NCI-H526 (cell line): ENCODE data around the gene STRIP1.
"Not testable (repeated sequence)": the region's sequence is repeated elsewhere in the genome, so short reads cannot be mapped to it uniquely, and the experiment has no call there.

Source experiments
- DNase-seq, 2 experiments: peaks; one replicate each; lab custom pipeline; 2025; lab: John Stamatoyannopoulos, UW

STRIP1 gene

GRCh38 chr1:110008971-110009565, 25.4 kb upstream of the STRIP1 start:
- no peak for DNase-seq

- DNase-seq, result peak; percentile 9 to 35
Observed at GRCh38 chr1:110011527-110012041, 22.8 kb upstream of the STRIP1 start.

GRCh38 chr1:110012100-110012780, 22.2 kb upstream of the STRIP1 start:
- no peak for DNase-seq

GRCh38 chr1:110017792-110018191, 16.6 kb upstream of the STRIP1 start:
- no peak for DNase-seq

GRCh38 chr1:110018396-110018795, 16.0 kb upstream of the STRIP1 start:
- no peak for DNase-seq

GRCh38 chr1:110019770-110020169, 14.7 kb upstream of the STRIP1 start:
- peak in 1 of 2 experiments; percentile 25 for DNase-seq

- no peak for DNase-seq
Observed at GRCh38 chr1:110021285-110021684, 13.1 kb upstream of the STRIP1 start.

- no peak for DNase-seq
Observed at GRCh38 chr1:110024613-110025012, 9.8 kb upstream of the STRIP1 start.

GRCh38 chr1:110030687-110031086, 3.7 kb upstream of the STRIP1 start:
- DNase-seq, result not testable (repeated sequence)

GRCh38 chr1:110032327-110032726, 2.1 kb upstream of the STRIP1 start:
- DNase-seq, result no peak

GRCh38 chr1:110033421-110033820, 1.0 kb upstream of the STRIP1 start:
- DNase-seq, result no peak

GRCh38 chr1:110034040-110034450, 379 bp upstream of the STRIP1 start:
- no peak for DNase-seq

GRCh38 chr1:110035236-110035752, 870 bp downstream of the STRIP1 start:
- no peak for DNase-seq

- no peak for DNase-seq
Observed at GRCh38 chr1:110038271-110038670, 3.8 kb downstream of the STRIP1 start.

GRCh38 chr1:110039641-110040040, 5.2 kb downstream of the STRIP1 start:
- DNase-seq, result no peak

GRCh38 chr1:110040548-110040947, 6.1 kb downstream of the STRIP1 start:
- no peak for DNase-seq

- DNase-seq, result no peak
Observed at GRCh38 chr1:110043016-110043415, 8.6 kb downstream of the STRIP1 start.

GRCh38 chr1:110047463-110047862, 13.0 kb downstream of the STRIP1 start:
- DNase-seq, result no peak

GRCh38 chr1:110048240-110048639, 13.8 kb downstream of the STRIP1 start:
- no peak for DNase-seq

- DNase-seq, result no peak
Observed at GRCh38 chr1:110048923-110049601, 14.6 kb downstream of the STRIP1 start.

- no peak for DNase-seq
Observed at GRCh38 chr1:110049801-110050601, 15.6 kb downstream of the STRIP1 start.
